Loucy (cell line): Measurements from ENCODE around the gene FOXO3.

Experiments
- H2AFZ ChIP-seq: fragments of 200-600 bp; sonication (generic); 2 replicates; pipeline ENCODE4 v1.6.0; 2016; ENCODE audit warnings: antibody characterized with exemption, mild to moderate bottlenecking, low read length, moderate library complexity
- H3F3A ChIP-seq: fragments of 200-600 bp; 2 replicates; pipeline ENCODE4 v1.6.0; 2016; ENCODE audit warnings: antibody characterized with exemption, low read depth, mild to moderate bottlenecking
- H3K27me3 ChIP-seq: fragments of 200-600 bp; sonication (generic); 2 replicates; pipeline ENCODE4 v1.6.1; 2014; ENCODE audit warnings: low read length, mild to moderate bottlenecking; ENCODE audit not compliant: insufficient read depth, poor library complexity, severe bottlenecking
- H3K36me3 ChIP-seq: fragments of 200-600 bp; sonication (generic); 2 replicates; pipeline ENCODE4 v1.6.1; 2016; ENCODE audit warnings: low read length; ENCODE audit not compliant: insufficient read depth
- H3K4me1 ChIP-seq: fragments of 200-600 bp; sonication (generic); 2 replicates; pipeline ENCODE4 v1.5.1; 2014; ENCODE audit warnings: low read length, mild to moderate bottlenecking; ENCODE audit not compliant: insufficient read depth, poor library complexity, severe bottlenecking
- H3K4me2 ChIP-seq: fragments of 200-600 bp; sonication (generic); 2 replicates; pipeline ENCODE4 v1.6.0; 2014; ENCODE audit warnings: antibody characterized with exemption, low read length, low read depth, mild to moderate bottlenecking; ENCODE audit not compliant: poor library complexity, severe bottlenecking
- H3K4me3 ChIP-seq: fragments of 200-600 bp; sonication (generic); 2 replicates; pipeline ENCODE4 v1.5.1; 2014; ENCODE audit warnings: low read length, mild to moderate bottlenecking, mixed read lengths; ENCODE audit not compliant: poor library complexity, severe bottlenecking
- H3K79me2 ChIP-seq: fragments of 200-600 bp; sonication (generic); 2 replicates; pipeline ENCODE4 v1.6.1; 2014; ENCODE audit warnings: low read length; ENCODE audit not compliant: insufficient read depth
- H3K9ac ChIP-seq: fragments of 200-600 bp; sonication (generic); 2 replicates; pipeline ENCODE4 v1.6.0; 2014; ENCODE audit warnings: mild to moderate bottlenecking, low read depth, low read length, moderate library complexity; ENCODE audit not compliant: poor library complexity, severe bottlenecking
- H3K9me2 ChIP-seq: fragments of 200-600 bp; sonication (generic); replicated peaks from 2 replicates; pipeline ENCODE4 v1.6.1; 2016; ENCODE audit warnings: low read depth, low read length, mixed read lengths
- H3K9me3 ChIP-seq: fragments of 200-600 bp; sonication (generic); 2 replicates; pipeline ENCODE4 v1.6.1; 2014; ENCODE audit warnings: mild to moderate bottlenecking, antibody characterized with exemption, low read length, low read depth; ENCODE audit not compliant: insufficient read depth
- H4K20me1 ChIP-seq: fragments of 200-600 bp; sonication (generic); 2 replicates; pipeline ENCODE4 v1.6.0; 2014; ENCODE audit warnings: antibody characterized with exemption, low read length, mild to moderate bottlenecking; ENCODE audit not compliant: insufficient read depth, poor library complexity, severe bottlenecking
- EZH2phosphoT487 ChIP-seq: fragments of 200-600 bp; IDR thresholded peaks from 2 replicates; pipeline ENCODE4 v1.6.1; 2018; ENCODE audit warnings: antibody characterized with exemption, mild to moderate bottlenecking, moderate library complexity, borderline replicate concordance
- TF ChIP-seq, protein P1 (sequence below): fragments of 200-600 bp; sonication (generic); conservative IDR thresholded peaks from 2 replicates; pipeline ENCODE4 v1.5.1; 2014; ENCODE audit warnings: mild to moderate bottlenecking, antibody characterized with exemption, low read length

Gene FOXO3

GRCh38 chr6:108576709-108577108 is 16.0 kb downstream of the FOXO3 start:
- H4K20me1 ChIP-seq: peaks cover 33% of the 10 kb centered on the region
- no peaks in the 10 kb centered on the region for H3K9me3 ChIP-seq
- H3K36me3 ChIP-seq: peaks cover 28% of the 10 kb centered on the region; the same call in 1 of the 2 replicates
- H3K4me3 ChIP-seq: no peak overlapping the region
- no peaks in the 10 kb centered on the region for H3K9me2 ChIP-seq
- peak overlapping the region; percentile 27 for H3K4me2 ChIP-seq
- peaks cover 47% of the 10 kb centered on the region for H3K4me1 ChIP-seq
- H3K9ac ChIP-seq: no peak overlapping the region
- peaks cover 82% of the 10 kb centered on the region for H3K79me2 ChIP-seq
- no peak overlapping the region for H2AFZ ChIP-seq
- no peaks in the 10 kb centered on the region for H3K27me3 ChIP-seq
- H3F3A ChIP-seq: peaks cover 8% of the 10 kb centered on the region; the same call in 1 of the 2 replicates
- TF ChIP-seq, protein P1, sequence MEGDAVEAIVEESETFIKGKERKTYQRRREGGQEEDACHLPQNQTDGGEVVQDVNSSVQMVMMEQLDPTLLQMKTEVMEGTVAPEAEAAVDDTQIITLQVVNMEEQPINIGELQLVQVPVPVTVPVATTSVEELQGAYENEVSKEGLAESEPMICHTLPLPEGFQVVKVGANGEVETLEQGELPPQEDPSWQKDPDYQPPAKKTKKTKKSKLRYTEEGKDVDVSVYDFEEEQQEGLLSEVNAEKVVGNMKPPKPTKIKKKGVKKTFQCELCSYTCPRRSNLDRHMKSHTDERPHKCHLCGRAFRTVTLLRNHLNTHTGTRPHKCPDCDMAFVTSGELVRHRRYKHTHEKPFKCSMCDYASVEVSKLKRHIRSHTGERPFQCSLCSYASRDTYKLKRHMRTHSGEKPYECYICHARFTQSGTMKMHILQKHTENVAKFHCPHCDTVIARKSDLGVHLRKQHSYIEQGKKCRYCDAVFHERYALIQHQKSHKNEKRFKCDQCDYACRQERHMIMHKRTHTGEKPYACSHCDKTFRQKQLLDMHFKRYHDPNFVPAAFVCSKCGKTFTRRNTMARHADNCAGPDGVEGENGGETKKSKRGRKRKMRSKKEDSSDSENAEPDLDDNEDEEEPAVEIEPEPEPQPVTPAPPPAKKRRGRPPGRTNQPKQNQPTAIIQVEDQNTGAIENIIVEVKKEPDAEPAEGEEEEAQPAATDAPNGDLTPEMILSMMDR: no peak
- TF ChIP-seq EZH2phosphoT487: no peak

DNA sequence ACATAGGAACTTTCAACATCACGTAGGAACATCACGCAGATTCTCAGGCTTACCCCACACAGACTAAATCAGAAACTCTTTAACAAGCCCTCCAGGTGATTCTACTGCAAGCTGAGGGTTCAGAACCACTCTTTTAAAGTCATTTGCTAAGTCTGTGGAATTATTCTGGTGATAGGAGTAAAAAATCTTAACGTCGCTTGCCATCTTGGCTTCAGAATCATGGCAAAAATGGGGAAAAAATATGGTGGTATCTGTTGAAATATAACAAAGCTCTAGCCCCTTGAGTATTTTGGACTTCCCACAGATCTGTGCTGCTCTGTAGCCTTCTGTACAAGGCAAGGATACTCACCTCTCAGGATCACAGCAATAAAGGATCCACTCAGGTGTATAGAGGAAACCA is 17.4 kb downstream of the FOXO3 start:
- Histone ChIP-seq H2AFZ (no peak overlapping the region), H4K20me1 (peaks cover 43% of the 10 kb centered on the region), H3K9me2 (no peaks in the 10 kb centered on the region), H3F3A (peaks cover 11% of the 10 kb centered on the region; the same call in 1 of the 2 replicates), H3K79me2 (peaks cover 86% of the 10 kb centered on the region), H3K4me3 (no peak overlapping the region), H3K9me3 (no peaks in the 10 kb centered on the region), H3K36me3 (peaks cover 18% of the 10 kb centered on the region; the same call in 1 of the 2 replicates), H3K9ac (no peak overlapping the region), H3K4me1 (peaks cover 60% of the 10 kb centered on the region), H3K4me2 (no peak overlapping the region), H3K27me3 (no peaks in the 10 kb centered on the region)
- TF ChIP-seq, protein P1: no peak
- no peak for TF ChIP-seq EZH2phosphoT487

GRCh38 chr6:108578595-108579327 is 18.0 kb downstream of the FOXO3 start:
- peaks cover 61% of the 10 kb centered on the region for H3K4me1 ChIP-seq
- H3K9ac ChIP-seq: no peak overlapping the region
- no peaks in the 10 kb centered on the region for H3K27me3 ChIP-seq
- no peaks in the 10 kb centered on the region for H3K9me3 ChIP-seq
- H3K9me2 ChIP-seq: no peaks in the 10 kb centered on the region
- H3F3A ChIP-seq: peaks cover 11% of the 10 kb centered on the region; the same call in 1 of the 2 replicates
- no peak overlapping the region for H3K4me2 ChIP-seq
- no peak for TF ChIP-seq EZH2phosphoT487
- TF ChIP-seq, protein P1: no peak
- peaks cover 88% of the 10 kb centered on the region for H3K79me2 ChIP-seq
- no peak overlapping the region for H3K4me3 ChIP-seq
- peaks cover 18% of the 10 kb centered on the region; the same call in 1 of the 2 replicates for H3K36me3 ChIP-seq
- no peak overlapping the region for H2AFZ ChIP-seq
- peaks cover 43% of the 10 kb centered on the region for H4K20me1 ChIP-seq
